ENCODE measurements around the gene MTUS2.

DNA sequence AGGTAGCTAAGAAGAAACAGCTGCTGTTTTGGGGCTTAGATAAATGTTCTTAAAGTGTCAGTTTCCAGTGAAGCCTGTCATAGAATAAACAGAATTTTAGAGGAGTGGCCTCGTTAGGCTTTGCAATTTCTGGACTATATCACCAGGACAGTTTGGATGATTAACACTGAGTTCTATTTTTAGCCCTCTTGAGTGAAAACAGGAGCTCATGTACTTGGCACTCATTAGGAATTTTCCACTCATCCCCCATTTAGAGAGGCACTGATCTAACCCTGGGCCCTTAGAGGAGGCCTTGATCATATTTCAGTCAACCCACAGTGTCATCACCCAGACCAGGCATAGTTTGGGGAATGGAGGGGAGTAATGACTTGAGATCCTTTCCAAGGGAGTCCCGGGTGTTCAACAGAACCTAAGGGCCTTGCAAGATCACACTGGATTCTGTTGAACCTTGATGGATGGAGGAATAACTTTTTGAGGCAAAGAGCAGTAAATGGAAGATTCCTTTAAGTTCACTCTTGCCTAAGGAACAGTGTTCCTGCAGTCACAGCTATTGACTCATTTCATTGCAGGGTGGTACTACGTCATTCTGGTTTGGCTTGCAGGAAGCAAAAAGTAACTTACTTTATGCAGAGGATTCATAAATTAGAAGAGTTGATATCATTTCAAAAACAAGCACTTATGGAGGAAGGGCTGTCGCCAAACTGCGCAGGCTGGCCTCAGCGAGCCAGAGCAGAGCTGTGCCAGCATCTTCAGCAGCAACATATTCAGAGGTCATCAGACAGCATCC lies 615.2 kb downstream of the MTUS2 start:
- TF ChIP-seq, protein P1, sequence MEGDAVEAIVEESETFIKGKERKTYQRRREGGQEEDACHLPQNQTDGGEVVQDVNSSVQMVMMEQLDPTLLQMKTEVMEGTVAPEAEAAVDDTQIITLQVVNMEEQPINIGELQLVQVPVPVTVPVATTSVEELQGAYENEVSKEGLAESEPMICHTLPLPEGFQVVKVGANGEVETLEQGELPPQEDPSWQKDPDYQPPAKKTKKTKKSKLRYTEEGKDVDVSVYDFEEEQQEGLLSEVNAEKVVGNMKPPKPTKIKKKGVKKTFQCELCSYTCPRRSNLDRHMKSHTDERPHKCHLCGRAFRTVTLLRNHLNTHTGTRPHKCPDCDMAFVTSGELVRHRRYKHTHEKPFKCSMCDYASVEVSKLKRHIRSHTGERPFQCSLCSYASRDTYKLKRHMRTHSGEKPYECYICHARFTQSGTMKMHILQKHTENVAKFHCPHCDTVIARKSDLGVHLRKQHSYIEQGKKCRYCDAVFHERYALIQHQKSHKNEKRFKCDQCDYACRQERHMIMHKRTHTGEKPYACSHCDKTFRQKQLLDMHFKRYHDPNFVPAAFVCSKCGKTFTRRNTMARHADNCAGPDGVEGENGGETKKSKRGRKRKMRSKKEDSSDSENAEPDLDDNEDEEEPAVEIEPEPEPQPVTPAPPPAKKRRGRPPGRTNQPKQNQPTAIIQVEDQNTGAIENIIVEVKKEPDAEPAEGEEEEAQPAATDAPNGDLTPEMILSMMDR (IDR thresholded peaks at IDR 0.05): no peak
- no peak for TF ChIP-seq EZH2phosphoT487 (IDR thresholded peaks at IDR 0.05)
- no peak for TF ChIP-seq EZH2 (IDR thresholded peaks at IDR 0.05)

All from neural progenitor cell (in vitro differentiated cells).